NCI-H2227 treated with DMSO at 0.1 percent for 48 hours (cell line): ENCODE measurements around the gene SMIM7.
"Not testable (repeated sequence)": the region's sequence is repeated elsewhere in the genome, so short reads cannot be mapped to it uniquely, and the experiment has no call there.

Source experiments
- DNase-seq: peaks from one replicate; lab custom pipeline; 2025; lab: John Stamatoyannopoulos, UW

Gene SMIM7

DNA sequence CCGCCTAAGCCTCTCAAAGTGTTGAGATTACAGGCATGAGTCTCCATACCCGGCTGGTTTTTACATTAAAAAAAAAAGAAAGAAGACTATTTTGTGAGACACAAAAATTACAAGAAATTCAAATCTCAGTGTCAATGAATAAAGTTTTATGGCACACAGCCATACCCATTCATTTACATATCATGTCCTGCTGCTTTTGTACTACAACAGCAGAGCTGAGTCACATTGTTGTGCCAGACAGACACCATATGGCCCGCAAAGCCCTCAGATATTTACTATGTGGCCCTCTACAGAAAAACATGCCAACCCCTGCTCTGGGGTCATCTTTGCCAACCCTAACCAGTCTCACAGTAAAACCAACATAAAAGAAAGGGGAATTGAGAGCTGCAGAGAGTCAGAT lies 5.3 kb downstream of the SMIM7 start:
- DNase-seq: no peak

- DNase-seq: no peak
Observed at GRCh38 chr19:16654140-16654539, 5.8 kb downstream of the SMIM7 start.

GRCh38 chr19:16652854-16653253 lies 7.1 kb downstream of the SMIM7 start:
- DNase-seq: no peak

- DNase-seq: not testable (repeated sequence)
Observed at GRCh38 chr19:16651421-16652188, 8.3 kb downstream of the SMIM7 start.

DNA sequence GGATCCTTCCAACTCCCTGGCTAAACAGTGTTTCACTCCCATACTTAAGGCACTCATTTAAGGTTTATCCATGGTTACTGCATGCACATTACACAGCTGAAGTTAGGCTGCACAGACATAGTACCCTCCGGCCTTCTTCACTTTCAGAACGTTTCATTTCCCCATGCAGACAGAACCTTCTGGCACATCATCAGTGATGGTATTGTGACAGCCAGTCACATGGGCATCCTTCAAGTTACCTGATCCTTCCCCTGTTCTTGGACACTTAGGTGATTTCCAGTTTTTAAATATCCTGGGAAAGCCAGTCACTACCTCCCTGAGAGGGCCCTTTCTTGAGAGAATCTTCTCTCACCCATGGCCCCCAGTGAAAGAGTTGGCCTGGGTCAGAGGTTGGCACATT lies 9.1 kb downstream of the SMIM7 start:
- no peak for DNase-seq

DNA sequence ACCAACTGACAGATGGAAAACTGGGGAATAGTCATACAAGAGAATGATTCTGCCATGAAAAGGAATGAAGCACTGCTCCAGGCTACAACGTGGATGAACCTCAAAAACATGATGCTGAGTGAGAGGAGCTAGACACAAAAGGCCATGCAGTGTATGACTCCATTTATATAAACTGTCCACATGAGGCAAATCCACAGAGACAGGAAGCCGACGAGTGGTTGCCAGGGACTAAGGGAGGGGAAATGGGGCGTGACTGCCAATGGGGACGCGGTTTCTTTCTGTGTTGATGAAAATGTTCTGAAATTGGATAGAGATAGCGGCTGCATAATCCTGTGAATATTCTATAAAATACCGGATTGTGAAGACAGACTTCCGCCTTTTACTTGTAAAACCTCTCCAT lies 10.2 kb downstream of the SMIM7 start:
- no peak for DNase-seq

DNA sequence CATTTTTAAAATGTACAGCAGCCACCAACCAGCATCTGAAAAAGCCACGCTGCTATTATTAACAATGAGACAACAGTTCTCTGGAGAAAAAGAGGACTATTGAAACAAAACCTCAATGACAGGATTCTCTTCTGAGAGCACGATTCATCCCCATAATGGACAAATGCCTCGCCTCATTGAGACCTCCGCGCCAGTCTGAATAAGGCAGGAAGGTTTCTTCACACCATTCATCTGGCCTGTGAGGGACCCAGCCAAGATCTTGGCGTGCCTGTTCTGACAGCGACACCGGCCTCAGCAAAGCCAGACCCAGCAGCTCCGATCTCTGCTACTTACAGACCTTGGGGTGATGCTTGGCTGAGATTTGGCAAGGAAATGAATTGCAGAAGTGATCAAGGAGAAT lies 14.8 kb downstream of the SMIM7 start:
- DNase-seq: no peak

- no peak for DNase-seq
Observed at GRCh38 chr19:16641695-16642094, 18.2 kb downstream of the SMIM7 start.

GRCh38 chr19:16640951-16641350 lies 19.0 kb downstream of the SMIM7 start:
- no peak for DNase-seq

DNA sequence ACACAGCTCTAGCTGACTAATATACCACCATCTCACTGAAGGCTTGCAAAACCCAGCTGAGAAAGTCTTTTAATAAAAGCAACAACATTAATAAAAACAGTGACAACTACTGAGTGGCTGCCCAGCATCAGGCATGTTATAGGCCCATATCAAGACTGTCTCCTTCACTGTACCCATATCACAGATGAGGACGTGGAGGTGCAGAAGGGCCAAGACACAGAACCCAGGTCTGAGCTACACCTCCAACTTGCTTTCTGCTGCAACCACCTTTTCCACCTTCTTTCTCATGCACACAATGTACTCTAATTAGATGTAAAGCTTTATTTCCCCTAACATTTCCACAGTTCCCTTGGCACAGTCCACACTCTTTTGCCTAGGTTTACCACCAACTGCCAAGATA lies 21.3 kb downstream of the SMIM7 start:
- no peak for DNase-seq

- DNase-seq: no peak
Observed at GRCh38 chr19:16637535-16637934, 22.4 kb downstream of the SMIM7 start.

DNA sequence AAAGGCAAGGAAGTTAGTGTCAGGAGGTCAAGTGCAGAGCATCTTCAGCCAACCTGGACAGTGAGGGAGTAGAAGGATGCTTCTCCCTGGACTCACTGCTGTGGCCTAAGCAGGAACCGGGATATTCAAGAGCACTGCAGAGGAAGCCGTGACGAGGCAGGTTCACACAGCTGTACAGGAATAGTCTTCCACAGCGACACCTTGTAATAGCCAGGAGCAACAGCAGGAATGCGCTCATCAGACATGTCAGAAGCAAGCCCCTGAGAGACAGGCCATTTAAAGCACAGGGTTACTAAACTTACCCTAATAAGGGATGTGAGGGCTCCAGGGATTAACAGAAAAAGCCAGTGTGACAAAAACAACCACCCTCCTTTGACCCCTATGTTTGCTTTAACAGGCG lies 28.5 kb downstream of the SMIM7 start:
- DNase-seq: no peak

DNA sequence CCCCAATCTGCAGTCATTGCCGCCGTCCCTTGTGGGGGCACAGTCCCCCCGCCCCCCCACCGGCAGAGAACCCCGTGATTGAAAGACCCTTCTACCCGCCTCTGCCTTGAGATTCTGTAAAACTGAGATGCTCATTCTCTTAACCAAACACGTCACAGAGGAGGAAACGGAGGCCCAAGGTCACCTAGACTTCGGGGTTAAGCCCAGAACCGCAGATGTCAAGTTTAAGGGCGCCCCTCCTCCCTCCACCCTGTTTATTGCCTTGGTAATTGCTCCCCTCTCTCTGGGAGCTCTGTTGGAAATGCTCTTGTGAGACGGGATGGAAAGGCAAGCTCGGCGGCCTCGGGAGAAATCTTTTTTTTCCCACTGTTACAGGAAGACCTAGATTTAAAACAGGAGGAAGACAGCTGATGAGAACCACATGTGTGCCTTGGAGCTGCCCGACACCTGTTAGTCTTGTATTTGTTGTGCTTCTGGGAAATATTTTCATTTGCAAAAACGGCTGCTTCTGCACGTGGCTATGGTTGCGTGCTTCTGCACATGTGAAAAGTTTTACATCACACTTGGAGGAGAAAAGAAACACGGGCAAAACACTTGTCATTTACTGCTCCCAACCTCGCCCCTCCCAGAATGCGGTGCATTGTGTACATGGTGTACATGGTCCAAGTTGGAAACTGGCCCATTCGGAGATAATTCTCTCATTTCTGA lies 30.8 kb downstream of the SMIM7 start:
- DNase-seq: peak; percentile 14

- DNase-seq: peak; percentile 83
Observed at GRCh38 chr19:16628183-16628983, 31.6 kb downstream of the SMIM7 start, which contains the start of gene MED26. Gene MED26 (minus strand): TSS chr19:16628204. CDS start chr19:16627943, 261 bp downstream.

GRCh38 chr19:16627928-16628182 lies 32.1 kb downstream of the SMIM7 start:
- DNase-seq: no peak

DNA sequence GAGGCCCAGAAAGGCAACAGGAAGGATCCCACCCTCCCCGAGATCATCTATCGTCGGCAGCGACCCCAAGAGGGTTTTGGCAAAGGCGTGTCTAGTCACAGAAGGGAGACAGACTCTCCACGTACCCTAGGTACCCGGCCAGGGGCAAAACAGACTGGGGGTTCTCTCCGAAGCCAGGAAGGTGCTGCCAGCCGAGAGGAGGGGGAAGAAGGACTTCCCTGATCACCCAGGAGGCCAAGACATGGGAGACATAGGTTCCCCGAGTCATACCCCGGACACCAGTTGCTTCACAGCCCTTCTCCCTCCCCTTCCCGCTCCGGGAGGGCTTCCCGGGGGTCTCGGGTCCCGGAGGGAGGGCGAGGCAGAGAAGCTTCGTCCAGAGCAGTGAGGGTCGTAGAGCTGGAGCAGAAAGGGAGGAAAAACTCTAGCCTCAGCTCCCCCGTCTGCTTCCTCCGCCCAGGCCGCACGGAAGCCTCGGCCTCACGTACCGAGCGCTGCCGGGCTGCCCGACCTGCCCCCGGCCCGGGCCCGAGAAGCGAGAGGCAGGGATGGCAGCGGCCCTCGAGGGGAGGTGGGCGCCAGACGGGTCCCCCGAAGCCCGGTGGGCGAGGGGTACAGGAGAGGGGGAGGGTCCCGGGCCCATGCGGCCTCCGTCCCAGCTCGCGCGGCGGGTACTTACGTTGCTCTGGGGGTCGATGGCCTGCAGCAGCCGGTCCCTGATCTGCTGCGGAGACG lies 32.6 kb downstream of the SMIM7 start:
- DNase-seq: no peak

GRCh38 chr19:16626796-16627192 lies 33.1 kb downstream of the SMIM7 start:
- DNase-seq: no peak

DNA sequence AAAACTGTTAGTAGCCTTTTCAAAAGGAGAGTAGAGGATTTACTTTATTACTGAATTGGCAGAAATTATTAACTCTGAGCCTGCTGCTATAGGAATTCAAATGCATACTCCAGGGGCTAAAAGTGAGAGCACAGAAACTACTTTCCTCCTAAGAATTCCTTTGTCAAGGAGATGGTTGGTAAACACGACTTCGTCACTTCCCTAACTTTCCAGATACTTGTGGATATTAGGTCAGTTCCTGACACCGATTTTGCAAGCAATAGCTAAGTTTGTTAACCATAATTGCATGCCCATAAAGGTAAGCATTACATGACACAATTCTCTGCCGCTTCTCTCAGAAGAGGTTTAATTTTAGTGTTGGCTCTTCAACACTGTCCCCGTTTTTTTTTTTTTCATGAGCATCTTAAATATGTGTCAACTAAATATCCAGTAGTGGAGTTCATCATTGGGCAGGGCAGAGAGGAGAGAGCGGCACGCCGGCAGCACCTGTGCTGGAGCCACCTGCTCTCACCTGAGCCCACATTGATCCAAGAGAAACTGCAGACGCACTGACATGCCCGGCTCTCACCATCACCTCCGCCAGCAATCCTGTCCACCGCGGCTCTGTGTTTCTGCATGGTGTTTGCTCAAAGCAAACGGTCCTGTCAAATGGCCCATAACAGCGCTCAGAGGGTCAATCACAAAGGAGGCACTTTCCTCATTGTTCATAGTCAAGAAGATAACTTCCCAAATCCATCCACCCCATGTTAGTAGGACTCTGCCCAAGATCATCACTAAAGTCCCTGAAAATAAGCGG lies 34.6 kb downstream of the SMIM7 start:
- no peak for DNase-seq

GRCh38 chr19:16624236-16624635 lies 35.7 kb downstream of the SMIM7 start:
- DNase-seq: no peak

DNA sequence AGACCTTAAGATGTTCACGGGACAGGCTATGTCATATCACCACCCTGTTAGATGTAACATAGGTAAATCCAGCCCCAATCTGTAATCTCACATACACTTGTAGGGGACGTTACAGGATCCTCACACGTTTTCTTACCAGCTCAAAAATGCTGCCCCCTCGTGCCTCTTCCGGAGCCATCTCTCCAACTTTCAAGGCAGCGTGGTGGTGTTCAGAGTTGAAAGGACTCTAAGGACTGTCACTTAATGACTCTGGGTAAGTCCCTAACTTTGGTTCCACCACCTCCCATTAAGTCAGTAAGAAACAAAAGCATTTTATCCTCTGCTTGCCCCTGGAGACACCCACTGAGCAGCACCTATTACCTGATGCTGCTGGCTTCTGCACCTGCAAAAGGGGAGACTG lies 36.4 kb downstream of the SMIM7 start:
- DNase-seq: no peak

GRCh38 chr19:16623066-16623465 lies 36.9 kb downstream of the SMIM7 start:
- no peak for DNase-seq
